Muscle layer of duodenum (tissue), 2 donors: ENCODE data around the gene ALLC.
"Not testable (repeated sequence)": the region's sequence is repeated elsewhere in the genome, so short reads cannot be mapped to it uniquely, and the experiment has no call there.

ENCODE experiments used
- H3K27ac ChIP-seq: one replicate; pipeline ENCODE4 v1.7.0; 2013; ENCODE audit warnings: mild to moderate bottlenecking, low read length
- H3K27me3 ChIP-seq: one replicate; pipeline ENCODE4 v1.7.0; 2013; ENCODE audit warnings: low read depth, mild to moderate bottlenecking, control low read depth, low read length
- H3K36me3 ChIP-seq, 2 donors: one replicate each; pipeline ENCODE4 v1.7.0; 2013; ENCODE audit warnings: low read length in 2 of 2, control low read depth in 1 of 2, mild to moderate bottlenecking in 1 of 2; ENCODE audit not compliant: insufficient read depth in 2 of 2, control insufficient read depth in 1 of 2
- H3K4me1 ChIP-seq, 2 donors: one replicate each; pipeline ENCODE4 v1.7.0; 2013; ENCODE audit warnings: low read length in 2 of 2, mild to moderate bottlenecking in 2 of 2, control low read depth in 1 of 2, moderate library complexity in 1 of 2; ENCODE audit not compliant: insufficient read depth in 2 of 2, control insufficient read depth in 1 of 2
- H3K4me3 ChIP-seq, 2 donors: one replicate each; pipeline ENCODE4 v1.7.0; 2013; ENCODE audit warnings: low read length in 2 of 2, low read depth in 1 of 2, mild to moderate bottlenecking in 1 of 2
- H3K9me3 ChIP-seq, 2 donors: one replicate each; pipeline ENCODE4 v1.7.0; 2013; ENCODE audit warnings: low read length in 2 of 2, control low read depth in 1 of 2, mild to moderate bottlenecking in 1 of 2; ENCODE audit not compliant: control insufficient read depth in 1 of 2
- donor health status: healthy.

The ALLC gene

DNA sequence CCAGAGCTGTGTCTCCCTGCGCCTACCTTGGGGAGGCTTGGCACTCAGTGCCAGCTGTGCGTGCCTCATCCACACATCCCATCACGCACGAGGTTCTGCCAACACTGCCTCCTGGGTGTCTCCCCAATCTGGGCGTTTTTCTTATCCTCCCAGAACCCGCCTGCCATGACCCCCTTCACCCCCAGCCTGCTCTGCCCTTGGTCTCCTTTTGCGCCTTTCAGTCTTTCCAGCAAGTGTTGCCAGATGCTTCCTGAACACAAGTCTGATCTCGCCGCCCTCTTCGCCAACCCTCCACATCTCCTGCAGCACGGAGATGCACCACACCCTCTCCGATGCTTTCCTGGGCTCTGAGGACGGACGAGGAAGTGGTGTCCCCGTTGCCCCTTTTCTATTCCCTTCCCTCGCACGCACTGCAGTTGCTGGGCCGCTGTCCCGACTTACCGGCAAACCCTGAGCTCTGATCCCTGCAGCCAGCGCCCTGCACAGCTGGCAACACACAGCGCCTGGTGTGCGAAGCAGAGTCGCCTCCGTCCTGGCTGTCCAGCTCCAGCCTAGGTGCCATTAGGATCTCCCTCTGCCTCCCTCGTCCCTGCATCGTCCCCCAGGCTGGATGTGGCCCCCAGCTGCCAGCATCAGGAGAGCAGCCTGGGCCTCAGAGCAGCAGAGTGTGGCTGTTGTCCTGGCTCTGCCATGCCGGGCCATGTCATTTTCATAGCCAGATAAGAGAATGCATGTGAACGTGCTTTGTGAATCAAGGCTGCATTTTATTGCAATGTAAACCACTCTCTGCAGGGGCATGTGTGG, 22.6 kb upstream of the ALLC start:
- Histone ChIP-seq H3K4me3 (no peak overlapping the region), H3K27me3 (no peaks in the 10 kb centered on the region), H3K36me3 (no peaks in the 10 kb centered on the region), H3K9me3 (no peaks in the 10 kb centered on the region), H3K27ac (no peak overlapping the region), H3K4me1 (peaks cover 0 to 3% of the 10 kb centered on the region in 2 donors)

DNA sequence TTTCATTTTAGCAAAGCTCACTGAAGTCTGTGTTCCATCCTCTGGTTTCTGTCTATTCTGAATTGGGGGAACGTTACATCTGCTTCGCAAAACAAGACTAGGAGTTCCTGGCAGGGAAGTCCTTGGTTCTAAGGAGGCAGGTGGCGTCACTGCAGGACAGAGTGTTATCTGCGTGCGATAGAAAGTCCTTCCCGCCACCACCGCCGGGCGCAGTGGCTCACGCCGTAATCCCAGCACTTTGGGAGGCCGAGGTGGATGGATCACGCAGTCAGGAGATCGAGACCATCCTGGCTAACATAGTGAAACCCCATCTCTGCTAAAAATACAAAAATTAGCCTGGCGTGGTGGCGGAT, 22.0 kb upstream of the ALLC start:
- H3K4me1 ChIP-seq, H3K4me3 ChIP-seq, H3K27ac ChIP-seq, H3K36me3 ChIP-seq, H3K9me3 ChIP-seq, H3K27me3 ChIP-seq: not testable (repeated sequence)

DNA sequence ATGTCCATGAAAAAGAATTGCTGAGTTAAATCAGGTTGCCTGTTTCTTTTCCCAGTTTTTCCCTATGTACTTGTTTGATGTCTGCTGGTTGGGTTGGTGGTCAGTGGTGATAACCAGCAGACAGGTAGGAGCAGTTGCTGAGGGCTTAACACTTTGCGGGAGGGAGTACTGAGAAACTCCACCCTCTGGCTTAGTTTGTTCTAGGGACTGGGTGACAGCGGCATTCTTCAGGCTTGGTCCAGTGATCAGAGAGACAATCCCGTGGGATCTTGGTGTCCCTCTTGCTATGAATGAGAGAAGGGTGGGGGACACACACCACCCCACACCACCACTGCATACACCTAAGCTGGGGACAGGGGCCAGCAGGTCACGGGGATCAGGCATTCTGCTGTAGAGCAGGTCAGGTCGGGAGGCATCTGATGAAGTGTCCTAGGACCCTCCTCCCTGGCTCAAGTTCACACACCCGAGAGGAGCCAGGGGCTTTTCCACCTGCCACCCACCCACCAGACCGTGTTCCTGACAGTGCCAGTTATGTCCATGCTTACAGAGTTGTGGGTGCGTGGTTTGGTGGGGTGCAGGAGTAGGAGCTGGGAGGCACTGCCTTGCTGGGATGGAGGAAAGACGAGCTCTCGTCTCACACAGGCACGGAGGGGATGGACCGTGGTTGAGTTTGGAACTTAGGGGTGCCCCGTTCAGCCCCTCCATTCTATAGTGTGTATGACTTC, 21.3 kb upstream of the ALLC start:
- Histone ChIP-seq H3K9me3 (no peaks in the 10 kb centered on the region), H3K4me1 (no peaks in the 10 kb centered on the region), H3K4me3 (no peak overlapping the region), H3K36me3 (no peaks in the 10 kb centered on the region), H3K27ac (no peak overlapping the region), H3K27me3 (no peaks in the 10 kb centered on the region)

DNA sequence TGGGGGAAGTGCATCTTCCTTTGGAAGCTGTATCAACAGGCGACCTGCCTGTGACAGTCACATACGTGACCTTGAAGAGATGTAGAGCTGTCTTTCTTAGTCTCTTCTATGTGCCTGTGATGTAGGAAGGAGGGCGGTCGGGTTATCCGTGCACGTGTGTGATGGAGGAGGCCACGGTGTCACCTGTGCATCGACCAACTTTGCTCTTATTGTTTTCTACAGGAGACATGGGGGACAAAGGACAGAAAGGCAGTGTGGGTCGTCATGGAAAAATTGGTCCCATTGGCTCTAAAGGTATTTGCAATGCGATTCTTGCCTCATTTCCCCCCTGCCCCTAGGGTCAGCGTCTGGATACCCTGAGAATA, 20.7 kb upstream of the ALLC start:
- no peaks in the 10 kb centered on the region for H3K4me1 ChIP-seq
- no peak overlapping the region for H3K27ac ChIP-seq
- no peak overlapping the region for H3K4me3 ChIP-seq
- no peaks in the 10 kb centered on the region for H3K36me3 ChIP-seq
- no peaks in the 10 kb centered on the region for H3K9me3 ChIP-seq
- H3K27me3 ChIP-seq = no peaks in the 10 kb centered on the region

DNA sequence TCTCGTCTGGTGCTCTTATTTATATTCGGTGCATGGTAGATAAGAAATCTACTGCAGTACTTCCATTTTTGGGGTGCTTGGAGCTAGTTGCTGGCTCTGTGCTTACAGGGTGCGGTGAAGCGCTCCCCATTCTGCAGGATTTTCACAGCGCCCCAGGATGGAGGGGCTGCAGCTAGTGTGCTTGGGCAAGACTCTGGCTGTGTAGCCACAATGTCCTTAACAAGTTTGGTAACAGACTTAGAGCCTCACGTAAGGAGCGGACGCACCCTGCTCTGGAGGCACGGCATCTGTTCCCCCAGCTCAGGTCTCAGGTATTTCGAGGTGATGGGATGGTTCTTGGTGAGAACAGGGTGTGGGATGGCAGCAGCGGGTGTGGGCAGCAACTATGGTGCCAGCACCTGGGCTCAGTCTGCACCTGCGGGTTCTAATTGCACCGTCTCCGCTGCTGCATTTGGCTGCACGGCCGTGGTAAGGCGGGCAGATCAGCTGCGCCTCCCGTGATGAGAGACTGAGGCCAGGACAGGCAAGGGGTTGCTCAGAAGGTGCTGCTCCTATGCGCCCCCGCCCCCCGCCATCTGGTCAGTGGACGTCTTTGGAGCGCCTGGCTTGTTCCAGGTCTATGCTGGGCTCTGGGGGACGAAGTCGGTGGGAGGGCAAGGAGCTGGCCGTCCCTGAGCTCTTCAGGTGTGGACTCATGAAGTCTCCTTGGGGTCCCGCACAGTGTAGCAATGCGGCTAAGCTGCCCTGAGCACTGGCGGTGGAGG, 20.1 kb upstream of the ALLC start:
- Histone ChIP-seq H3K27me3 (no peaks in the 10 kb centered on the region), H3K4me3 (no peak overlapping the region), H3K9me3 (no peaks in the 10 kb centered on the region), H3K4me1 (no peaks in the 10 kb centered on the region), H3K27ac (no peak overlapping the region), H3K36me3 (no peaks in the 10 kb centered on the region)

DNA sequence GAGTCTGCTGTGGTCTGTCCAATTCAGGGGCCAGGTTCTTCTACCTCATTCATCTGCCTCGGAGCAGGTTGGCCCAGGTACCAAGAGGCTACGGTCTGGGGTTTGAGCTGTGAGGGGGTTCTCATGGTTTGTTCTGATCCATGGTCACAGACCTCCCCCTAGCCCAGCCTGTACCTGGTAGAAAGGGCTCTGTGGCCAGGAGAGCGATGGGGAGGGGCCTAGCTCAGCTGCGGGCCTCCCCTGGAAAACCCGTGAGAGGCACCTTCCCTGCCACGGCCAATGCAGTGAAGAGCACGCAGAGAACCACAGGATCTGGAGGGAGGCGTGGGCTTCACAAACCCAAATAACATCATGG, 19.6 kb upstream of the ALLC start:
- Histone ChIP-seq H3K36me3 (no peaks in the 10 kb centered on the region), H3K27me3 (no peaks in the 10 kb centered on the region), H3K4me1 (no peaks in the 10 kb centered on the region), H3K4me3 (no peak overlapping the region), H3K27ac (no peak overlapping the region), H3K9me3 (no peaks in the 10 kb centered on the region)

DNA sequence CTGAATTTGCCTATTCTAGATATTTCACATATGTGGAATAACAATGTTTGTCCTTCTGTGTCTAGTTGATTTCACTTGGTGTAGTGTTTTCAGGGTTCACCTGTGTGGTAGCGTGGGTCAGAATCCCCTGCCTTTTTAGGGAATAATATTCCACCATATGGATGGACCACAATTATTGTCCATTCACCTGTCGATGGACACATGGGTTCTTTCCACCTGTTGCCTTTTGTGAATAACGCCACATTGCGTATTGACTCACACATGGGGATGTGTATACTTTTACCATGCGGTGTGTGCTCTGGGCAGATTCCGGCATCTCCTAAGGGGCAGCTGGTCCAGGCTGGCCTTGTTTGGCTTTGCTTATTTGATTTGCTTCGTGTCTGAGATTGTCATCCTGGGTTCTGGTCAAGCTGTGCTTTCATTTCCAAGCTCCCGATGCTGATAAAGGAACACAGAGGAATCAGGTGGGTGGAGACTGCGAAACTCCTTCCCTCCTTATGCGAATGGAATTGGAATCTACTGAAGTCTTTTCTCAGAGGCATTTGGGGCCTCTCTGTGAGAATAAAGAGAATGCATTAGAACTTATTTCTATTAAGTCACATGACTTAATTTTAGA, 18.9 kb upstream of the ALLC start:
- H3K36me3 ChIP-seq = no peaks in the 10 kb centered on the region
- H3K4me3 ChIP-seq = no peak overlapping the region
- no peak overlapping the region for H3K27ac ChIP-seq

DNA sequence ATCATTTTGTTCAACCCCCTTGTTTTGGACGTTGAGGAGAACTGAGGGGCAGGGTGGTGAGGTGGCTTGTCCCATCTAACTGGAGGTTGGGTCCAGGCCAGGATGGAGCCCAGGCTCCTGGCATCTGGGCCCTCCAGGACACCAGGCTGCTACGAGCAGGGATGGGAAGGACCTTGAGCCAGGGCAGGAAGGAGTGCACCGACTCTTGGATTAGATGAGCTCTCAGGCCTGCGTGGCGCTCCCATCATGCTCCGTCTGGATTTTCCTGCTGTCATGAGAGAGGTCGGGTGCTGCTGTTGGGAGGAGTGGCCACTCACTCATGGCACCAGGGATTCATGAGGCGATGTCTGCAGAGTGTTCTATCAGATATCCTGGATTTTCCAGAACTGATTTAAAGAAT, 18.3 kb upstream of the ALLC start:
- Histone ChIP-seq H3K36me3 (no peaks in the 10 kb centered on the region), H3K4me3 (no peak overlapping the region), H3K4me1 (no peaks in the 10 kb centered on the region), H3K27ac (no peak overlapping the region), H3K27me3 (no peaks in the 10 kb centered on the region), H3K9me3 (no peaks in the 10 kb centered on the region)

More for the DNA sequence above, 18.9 kb upstream of the ALLC start:
- no peaks in the 10 kb centered on the region for H3K9me3 ChIP-seq
- H3K27me3 ChIP-seq = no peaks in the 10 kb centered on the region
- H3K4me1 ChIP-seq = no peaks in the 10 kb centered on the region

DNA sequence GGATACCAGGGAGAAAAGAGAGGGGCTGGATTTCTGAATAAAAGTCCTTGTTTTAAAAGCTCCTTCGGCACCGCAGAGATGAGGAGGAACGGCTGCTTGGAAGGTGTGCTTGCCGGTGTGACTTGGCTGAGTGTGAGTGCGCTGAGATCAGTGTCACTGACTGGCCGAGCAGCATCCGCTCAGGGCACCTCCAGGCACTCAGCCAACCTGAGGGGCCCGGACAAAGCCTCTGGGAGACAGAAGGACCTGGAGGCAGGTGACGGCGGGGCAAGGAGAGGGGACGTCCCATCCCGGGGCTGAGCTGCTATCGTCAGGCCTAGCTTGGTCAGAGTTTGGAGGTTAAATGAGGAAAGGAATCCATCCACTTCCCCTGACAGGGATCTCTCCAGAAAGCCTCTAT, 16.8 kb upstream of the ALLC start:
- H3K27me3 ChIP-seq = no peaks in the 10 kb centered on the region
- H3K36me3 ChIP-seq = no peaks in the 10 kb centered on the region
- H3K27ac ChIP-seq = no peak overlapping the region
- H3K9me3 ChIP-seq = no peaks in the 10 kb centered on the region
- no peaks in the 10 kb centered on the region for H3K4me1 ChIP-seq
- H3K4me3 ChIP-seq = no peak overlapping the region

DNA sequence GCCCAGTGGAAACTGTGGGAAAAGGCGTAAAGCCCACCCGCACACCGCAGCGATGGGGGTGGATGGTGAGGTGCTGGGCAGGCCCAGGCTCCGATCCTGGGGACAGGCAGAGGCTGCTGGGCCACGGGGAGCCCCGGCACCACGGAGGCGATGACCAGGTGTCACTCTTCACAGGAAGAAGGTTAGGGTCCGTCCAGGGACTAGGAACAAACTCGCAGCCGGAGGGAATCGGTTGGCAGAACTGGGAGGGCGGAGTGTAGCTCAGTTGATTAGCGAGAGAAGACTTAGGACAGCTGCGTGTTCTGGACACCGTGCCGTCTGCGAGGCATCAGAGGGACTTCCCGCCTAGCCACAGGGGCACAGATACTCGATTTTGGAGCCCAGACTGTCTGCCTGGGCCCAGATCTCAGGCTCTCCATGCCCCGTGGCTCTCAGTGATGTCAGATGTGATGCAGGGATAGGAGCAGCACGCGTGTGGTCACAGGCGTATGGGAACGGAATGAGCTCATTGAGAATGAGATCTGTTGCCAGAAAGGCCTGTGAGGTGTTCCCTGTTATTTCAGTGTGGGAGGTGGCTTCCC, 16.1 kb upstream of the ALLC start:
- H3K27me3 ChIP-seq = no peaks in the 10 kb centered on the region
- no peak overlapping the region for H3K4me3 ChIP-seq
- H3K4me1 ChIP-seq = no peaks in the 10 kb centered on the region
- H3K36me3 ChIP-seq = no peaks in the 10 kb centered on the region
- no peaks in the 10 kb centered on the region for H3K9me3 ChIP-seq
- no peak overlapping the region for H3K27ac ChIP-seq
